ENCODE data around the gene CFAP44. TPM values are rescaled to one million over a fixed set of nuclear protein-coding genes. Genes with fewer than 3 reads are reported as not detected.

CFAP44 gene
- total and polyA plus RNA-seq, 2 experiments from 2014 or later, result 2.2 to 14.2 TPM

GRCh38 chr3:113423699-113424098 lies 17.6 kb downstream of the CFAP44 start:
- Histone ChIP-seq H3K79me2 (no peaks in the 10 kb centered on the region), H3K4me2 (no peak overlapping the region), H3K36me3 (replicated peaks; ENCODE audit: insufficient read depth, low read depth) (no peaks in the 10 kb centered on the region), H3K4me3 (no peak overlapping the region), H3K9me2 (replicated peaks; ENCODE audit: insufficient read depth) (no peaks in the 10 kb centered on the region), H4K20me1 (ENCODE audit: insufficient read depth, poor library complexity, severe bottlenecking) (no peaks in the 10 kb centered on the region), H3K9me3 (ENCODE audit: low read depth) (no peaks in the 10 kb centered on the region), H3K27me3 (no peaks in the 10 kb centered on the region), H3K4me1 (ENCODE audit: insufficient read depth) (no peaks in the 10 kb centered on the region), H3K27ac (no peak overlapping the region), H2AFZ (no peak overlapping the region)
- 76% methylated on average over 4 of the region's 4 CpGs for WGBS (ENCODE audit: low lambda C conversion rate, missing lambda C conversion rate)
- TF ChIP-seq EZH2phosphoT487 (IDR thresholded peaks at IDR 0.05; ENCODE audit: low read depth, severe bottlenecking, unreplicated experiment), result no peak
- no peak for TF ChIP-seq CTCF (IDR thresholded peaks at IDR 0.05; ENCODE audit: poor library complexity)
- TF ChIP-seq EZH2 (IDR thresholded peaks at IDR 0.05; ENCODE audit: borderline replicate concordance), result no peak
- no peak for DNase-seq (ENCODE audit: low spot score)

GRCh38 chr3:113421082-113421481 lies 20.2 kb downstream of the CFAP44 start:
- H4K20me1 ChIP-seq (ENCODE audit: insufficient read depth, poor library complexity, severe bottlenecking), result no peaks in the 10 kb centered on the region
- no peak overlapping the region for H3K4me2 ChIP-seq
- no peaks in the 10 kb centered on the region for H3K9me2 ChIP-seq (replicated peaks; ENCODE audit: insufficient read depth)
- no peak for DNase-seq (ENCODE audit: low spot score)
- no peaks in the 10 kb centered on the region for H3K9me3 ChIP-seq (ENCODE audit: low read depth)
- H3K79me2 ChIP-seq, result no peaks in the 10 kb centered on the region
- H3K27me3 ChIP-seq, result no peaks in the 10 kb centered on the region
- TF ChIP-seq CTCF (IDR thresholded peaks at IDR 0.05; ENCODE audit: poor library complexity) (no peak), EZH2phosphoT487 (IDR thresholded peaks at IDR 0.05; ENCODE audit: low read depth, severe bottlenecking, unreplicated experiment) (no peak), EZH2 (IDR thresholded peaks at IDR 0.05; ENCODE audit: borderline replicate concordance) (no peak)
- no peaks in the 10 kb centered on the region for H3K4me1 ChIP-seq (ENCODE audit: insufficient read depth)
- no peak overlapping the region for H3K4me3 ChIP-seq
- no peak overlapping the region for H2AFZ ChIP-seq
- 89% methylated on average over 3 of the region's 3 CpGs for WGBS (ENCODE audit: low lambda C conversion rate, missing lambda C conversion rate)
- no peak overlapping the region for H3K27ac ChIP-seq
- peaks cover under 1% of the 10 kb centered on the region for H3K36me3 ChIP-seq (replicated peaks; ENCODE audit: insufficient read depth, low read depth)

- Histone ChIP-seq H3K79me2 (no peaks in the 10 kb centered on the region), H2AFZ (no peak overlapping the region), H4K20me1 (ENCODE audit: insufficient read depth, poor library complexity, severe bottlenecking) (no peaks in the 10 kb centered on the region), H3K27ac (no peak overlapping the region), H3K36me3 (replicated peaks; ENCODE audit: insufficient read depth, low read depth) (no peaks in the 10 kb centered on the region), H3K9me3 (ENCODE audit: low read depth) (no peaks in the 10 kb centered on the region), H3K27me3 (no peaks in the 10 kb centered on the region), H3K4me2 (no peak overlapping the region), H3K9me2 (replicated peaks; ENCODE audit: insufficient read depth) (no peaks in the 10 kb centered on the region), H3K4me1 (ENCODE audit: insufficient read depth) (no peaks in the 10 kb centered on the region), H3K4me3 (no peak overlapping the region)
- over 99% methylated on average over 5 of the region's 5 CpGs for WGBS (ENCODE audit: low lambda C conversion rate, missing lambda C conversion rate)
- TF ChIP-seq CTCF (IDR thresholded peaks at IDR 0.05; ENCODE audit: poor library complexity), result no peak
- TF ChIP-seq EZH2 (IDR thresholded peaks at IDR 0.05; ENCODE audit: borderline replicate concordance), result no peak
- TF ChIP-seq EZH2phosphoT487 (IDR thresholded peaks at IDR 0.05; ENCODE audit: low read depth, severe bottlenecking, unreplicated experiment), result no peak
- no peak for DNase-seq (ENCODE audit: low spot score)
Observed at GRCh38 chr3:113409676-113410075, 31.6 kb downstream of the CFAP44 start.

GRCh38 chr3:113405180-113405579 lies 36.1 kb downstream of the CFAP44 start:
- Histone ChIP-seq H3K9me2 (replicated peaks; ENCODE audit: insufficient read depth) (no peaks in the 10 kb centered on the region), H3K36me3 (replicated peaks; ENCODE audit: insufficient read depth, low read depth) (no peaks in the 10 kb centered on the region)

More at GRCh38 chr3:113405180-113405579, 36.1 kb downstream of the CFAP44 start:
- no peak overlapping the region for H3K4me3 ChIP-seq
- H3K4me1 ChIP-seq (ENCODE audit: insufficient read depth), result no peaks in the 10 kb centered on the region
- no peaks in the 10 kb centered on the region for H4K20me1 ChIP-seq (ENCODE audit: insufficient read depth, poor library complexity, severe bottlenecking)
- H2AFZ ChIP-seq, result no peak overlapping the region
- DNase-seq (ENCODE audit: low spot score), result no peak
- H3K4me2 ChIP-seq, result no peak overlapping the region
- no peak overlapping the region for H3K27ac ChIP-seq
- no peaks in the 10 kb centered on the region for H3K27me3 ChIP-seq
- no peaks in the 10 kb centered on the region for H3K79me2 ChIP-seq
- WGBS (ENCODE audit: low lambda C conversion rate, missing lambda C conversion rate), result 57% methylated on average over 1 of the region's 1 CpG
- H3K9me3 ChIP-seq (ENCODE audit: low read depth), result no peaks in the 10 kb centered on the region
- TF ChIP-seq CTCF (IDR thresholded peaks at IDR 0.05; ENCODE audit: poor library complexity) (no peak), EZH2phosphoT487 (IDR thresholded peaks at IDR 0.05; ENCODE audit: low read depth, severe bottlenecking, unreplicated experiment) (no peak), EZH2 (IDR thresholded peaks at IDR 0.05; ENCODE audit: borderline replicate concordance) (no peak)
